VCaP (cell line): ENCODE measurements around the gene C10orf143.

Experiments used
- H3K27ac ChIP-seq: fragments of 450-650 bp; 2 replicates; pipeline ENCODE4 v1.5.1; 2017
- TF ChIP-seq, protein P1 (sequence below): fragments of 450-650 bp; conservative IDR thresholded peaks from 2 replicates; pipeline ENCODE4 v1.5.1; 2017; ENCODE audit warnings: mild to moderate bottlenecking, moderate library complexity

C10orf143 gene

DNA sequence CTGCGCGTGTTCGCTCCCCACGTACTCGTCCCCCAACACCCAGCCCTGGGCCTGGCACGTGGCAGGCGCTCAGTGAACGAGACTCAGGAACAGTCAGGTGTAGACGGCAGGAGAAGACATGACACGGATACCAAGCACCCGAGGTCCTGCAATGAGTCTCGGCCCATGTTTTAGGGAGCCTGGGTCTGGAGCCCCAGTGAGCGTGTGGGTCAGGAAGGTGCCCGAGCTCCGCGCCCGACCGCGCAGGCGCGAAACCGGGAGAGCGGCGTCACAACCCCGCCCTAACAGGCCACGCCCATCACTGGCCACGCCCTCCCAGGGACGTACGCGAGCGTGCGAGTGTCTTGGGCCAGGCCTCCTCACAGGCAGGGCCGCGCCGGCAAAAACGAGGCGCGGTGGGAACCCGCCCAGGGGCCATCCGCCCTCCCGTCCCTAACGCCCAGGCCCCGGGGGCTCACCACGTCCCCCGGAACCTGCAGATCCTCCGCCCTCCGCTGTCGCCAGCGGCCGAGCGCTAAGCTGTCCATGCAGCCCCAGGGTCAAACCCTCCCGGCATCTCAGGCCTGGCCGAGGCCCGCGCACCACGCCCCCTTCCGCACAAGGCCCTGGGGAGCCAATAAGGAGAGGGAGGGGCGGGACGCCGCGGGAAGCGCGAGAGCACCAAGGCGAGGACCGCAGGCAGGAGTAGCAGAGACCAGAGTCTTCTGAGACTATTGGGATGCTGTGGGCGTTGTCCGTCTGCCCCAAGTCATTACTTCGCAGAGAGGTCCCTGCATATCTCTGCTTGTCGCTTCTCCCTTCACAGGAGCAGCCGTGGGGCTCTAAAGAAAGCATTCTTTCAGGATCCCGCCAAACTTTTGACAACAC lies at the start of gene C10orf143:
C10orf143 (minus strand) TSS at position 585 of the 867 bp plus-strand sequence; CDS start at position 527, 58 bp downstream.
- TF ChIP-seq, protein P1, sequence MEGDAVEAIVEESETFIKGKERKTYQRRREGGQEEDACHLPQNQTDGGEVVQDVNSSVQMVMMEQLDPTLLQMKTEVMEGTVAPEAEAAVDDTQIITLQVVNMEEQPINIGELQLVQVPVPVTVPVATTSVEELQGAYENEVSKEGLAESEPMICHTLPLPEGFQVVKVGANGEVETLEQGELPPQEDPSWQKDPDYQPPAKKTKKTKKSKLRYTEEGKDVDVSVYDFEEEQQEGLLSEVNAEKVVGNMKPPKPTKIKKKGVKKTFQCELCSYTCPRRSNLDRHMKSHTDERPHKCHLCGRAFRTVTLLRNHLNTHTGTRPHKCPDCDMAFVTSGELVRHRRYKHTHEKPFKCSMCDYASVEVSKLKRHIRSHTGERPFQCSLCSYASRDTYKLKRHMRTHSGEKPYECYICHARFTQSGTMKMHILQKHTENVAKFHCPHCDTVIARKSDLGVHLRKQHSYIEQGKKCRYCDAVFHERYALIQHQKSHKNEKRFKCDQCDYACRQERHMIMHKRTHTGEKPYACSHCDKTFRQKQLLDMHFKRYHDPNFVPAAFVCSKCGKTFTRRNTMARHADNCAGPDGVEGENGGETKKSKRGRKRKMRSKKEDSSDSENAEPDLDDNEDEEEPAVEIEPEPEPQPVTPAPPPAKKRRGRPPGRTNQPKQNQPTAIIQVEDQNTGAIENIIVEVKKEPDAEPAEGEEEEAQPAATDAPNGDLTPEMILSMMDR: no peak
- peak within 1 kb of the TSS; percentile 75 for H3K27ac ChIP-seq

DNA sequence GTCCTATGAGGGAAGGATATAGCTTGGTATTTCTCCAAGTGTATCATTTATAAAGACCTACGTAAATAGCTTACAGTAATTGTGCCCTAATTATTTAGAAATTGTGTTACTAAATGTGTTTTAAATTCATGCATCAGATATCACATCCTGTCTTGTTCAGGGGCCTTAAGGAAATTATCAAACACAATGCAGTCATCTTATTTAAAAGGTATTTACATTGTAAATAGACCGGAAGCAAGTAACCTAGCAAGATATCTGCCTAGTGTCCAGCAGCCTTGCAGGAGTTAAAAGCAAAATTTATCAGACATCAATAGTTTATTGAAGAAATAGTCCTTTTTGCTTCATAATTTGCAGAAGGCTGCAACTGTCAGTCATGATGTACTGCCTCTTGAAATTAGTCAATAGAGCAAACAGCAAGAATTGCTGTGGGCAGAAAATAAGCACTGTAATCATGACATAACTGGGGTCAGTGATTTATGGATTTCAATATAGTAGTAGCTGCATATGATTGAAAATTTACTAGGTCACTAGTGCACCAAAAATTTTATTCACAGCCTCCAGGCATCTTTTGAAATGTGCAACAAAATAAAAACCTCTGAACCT lies 48.7 kb upstream of the C10orf143 start:
- H3K27ac ChIP-seq: 0 out of 2 replicates have a peak overlapping the region, but pooled peaks have one; percentile 15
- TF ChIP-seq, protein P1: no peak

DNA sequence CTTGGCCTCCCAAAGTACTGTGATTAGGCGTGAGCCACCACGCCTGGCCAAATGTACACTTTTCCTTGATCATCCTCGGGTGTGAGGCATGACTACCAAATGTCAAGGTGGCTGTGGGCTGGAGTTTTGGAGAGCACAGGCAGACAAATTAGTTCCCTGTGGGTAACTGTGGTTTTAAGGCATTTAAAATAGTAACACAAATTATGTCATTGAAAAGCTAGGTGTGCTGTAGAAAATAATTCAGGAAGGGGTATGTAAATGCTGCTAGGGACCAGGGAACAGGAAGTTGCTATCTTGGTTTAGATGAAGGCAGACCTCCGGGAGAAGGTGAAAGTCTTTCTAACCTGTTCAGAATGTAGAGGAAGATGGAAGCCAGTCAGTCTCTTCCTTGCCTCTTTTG lies 35.4 kb upstream of the C10orf143 start:
- TF ChIP-seq, protein P1: no peak
- H3K27ac ChIP-seq: no peak overlapping the region

DNA sequence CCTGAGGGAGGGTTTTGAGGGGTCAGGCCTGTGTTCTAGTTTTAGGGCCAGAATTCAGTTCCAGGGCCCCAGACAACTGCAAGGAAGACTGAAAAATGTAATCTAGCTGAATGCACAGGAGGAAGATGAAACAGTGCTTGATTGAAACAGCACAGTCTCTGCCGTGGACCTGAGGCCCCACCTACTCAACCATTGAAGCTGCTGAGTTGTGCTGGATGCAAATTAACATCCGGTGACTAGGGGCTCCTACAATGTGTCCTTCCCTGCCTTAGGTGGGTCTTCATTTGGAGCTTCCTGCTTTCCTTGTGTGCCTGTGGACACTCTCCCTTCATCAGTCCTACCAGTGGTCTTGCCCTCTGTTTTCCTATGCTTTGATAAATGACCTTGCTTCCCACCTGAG lies 31.2 kb upstream of the C10orf143 start:
- H3K27ac ChIP-seq: no peak overlapping the region
- TF ChIP-seq, protein P1: no peak

DNA sequence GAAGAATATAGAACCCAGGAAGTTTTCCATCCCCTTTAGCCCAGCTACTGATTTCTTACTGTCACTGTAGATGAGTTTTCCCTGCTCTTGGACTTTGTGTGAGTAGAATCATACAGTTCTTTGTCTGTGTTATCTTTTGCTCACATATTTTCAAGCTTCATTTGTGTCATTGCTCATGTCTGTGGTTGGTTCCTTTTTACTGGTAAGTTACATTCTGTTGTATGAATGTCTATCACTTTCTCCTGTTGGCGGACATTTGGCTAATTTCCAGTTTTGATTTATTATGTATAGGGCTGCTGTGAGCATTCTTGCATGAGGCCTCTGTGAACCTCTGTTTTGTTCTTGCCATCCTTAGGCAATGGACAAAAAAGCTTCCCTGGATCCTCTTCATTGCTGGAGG lies 30.8 kb upstream of the C10orf143 start:
- TF ChIP-seq, protein P1: no peak
- no peak overlapping the region for H3K27ac ChIP-seq

DNA sequence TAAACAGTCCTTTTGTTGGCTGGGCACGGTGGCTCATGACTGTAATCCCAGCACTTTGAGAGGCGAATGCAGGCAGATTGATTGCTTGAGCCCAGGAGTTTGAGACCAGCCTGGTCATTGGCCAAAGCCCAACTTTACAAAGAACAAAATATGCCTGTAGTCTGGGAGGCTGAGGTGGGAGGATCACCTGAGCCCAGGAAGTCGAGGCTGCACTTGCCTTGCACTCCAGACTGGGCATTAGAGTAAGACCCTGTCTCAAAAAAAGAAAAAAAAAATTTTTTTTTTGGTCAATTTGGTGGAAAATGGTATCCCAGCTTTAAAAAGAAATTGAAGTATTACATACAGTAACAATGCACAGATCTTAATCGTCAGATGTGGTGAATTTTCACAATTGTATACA lies 30.4 kb upstream of the C10orf143 start:
- TF ChIP-seq, protein P1: no peak
- H3K27ac ChIP-seq: no peak overlapping the region

DNA sequence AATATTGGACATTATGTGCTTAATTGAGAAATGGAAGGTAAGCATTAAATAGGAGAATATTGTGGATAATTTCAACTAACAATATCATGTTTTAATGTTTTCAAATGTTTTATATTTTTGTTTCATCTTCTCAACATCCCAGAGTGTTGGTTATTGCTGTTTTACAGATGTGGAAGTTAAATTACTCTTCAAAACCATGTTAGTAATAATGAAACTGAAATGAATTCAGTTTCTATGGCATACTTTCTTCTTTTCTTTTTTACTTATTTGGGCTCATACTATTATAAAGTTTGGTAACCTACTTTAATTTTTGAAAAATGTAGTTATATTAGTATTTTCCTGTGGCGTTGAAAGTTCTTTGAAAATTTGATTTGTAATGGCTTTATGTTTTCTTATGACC lies 29.8 kb upstream of the C10orf143 start:
- no peak overlapping the region for H3K27ac ChIP-seq
- TF ChIP-seq, protein P1: no peak
